NCI-H1105 treated with DMSO at 0.1 percent for 48 hours (cell line): ENCODE measurements around the gene MAML3.

Experiments used
- DNase-seq: peaks from one replicate; lab custom pipeline; 2025; lab: John Stamatoyannopoulos, UW

MAML3 gene

GRCh38 chr4:139682741-139683151 is 471.2 kb downstream of the MAML3 start:
- DNase-seq: no peak

- no peak for DNase-seq
Observed at GRCh38 chr4:139682309-139682708, 471.7 kb downstream of the MAML3 start.

- DNase-seq: no peak
Observed at GRCh38 chr4:139676913-139677585, 476.9 kb downstream of the MAML3 start.

GRCh38 chr4:139676365-139676764 is 477.6 kb downstream of the MAML3 start:
- no peak for DNase-seq

GRCh38 chr4:139675651-139676050 is 478.3 kb downstream of the MAML3 start:
- no peak for DNase-seq

- DNase-seq: no peak
Observed at GRCh38 chr4:139674875-139675550, 479.0 kb downstream of the MAML3 start.

- no peak for DNase-seq
Observed at GRCh38 chr4:139672732-139673131, 481.3 kb downstream of the MAML3 start.

- DNase-seq: no peak
Observed at GRCh38 chr4:139672215-139672614, 481.8 kb downstream of the MAML3 start.

GRCh38 chr4:139670775-139671174 is 483.2 kb downstream of the MAML3 start:
- no peak for DNase-seq

- no peak for DNase-seq
Observed at GRCh38 chr4:139669890-139670289, 484.1 kb downstream of the MAML3 start.

- DNase-seq: no peak
Observed at GRCh38 chr4:139669335-139669734, 484.6 kb downstream of the MAML3 start.

GRCh38 chr4:139668658-139669201 is 485.3 kb downstream of the MAML3 start:
- DNase-seq: no peak

GRCh38 chr4:139668036-139668435 is 485.9 kb downstream of the MAML3 start:
- no peak for DNase-seq
